Measurements from ENCODE around the gene FBXO42. TPM values are rescaled to one million over a fixed set of nuclear protein-coding genes. Genes with fewer than 3 reads are reported as not detected.
"Not testable (repeated sequence)": the region's sequence is repeated elsewhere in the genome, so short reads cannot be mapped to it uniquely, and the experiment has no call there.

Gene FBXO42
- total RNA-seq, 1 experiment from 2014 or later, result 13.0 TPM

DNA sequence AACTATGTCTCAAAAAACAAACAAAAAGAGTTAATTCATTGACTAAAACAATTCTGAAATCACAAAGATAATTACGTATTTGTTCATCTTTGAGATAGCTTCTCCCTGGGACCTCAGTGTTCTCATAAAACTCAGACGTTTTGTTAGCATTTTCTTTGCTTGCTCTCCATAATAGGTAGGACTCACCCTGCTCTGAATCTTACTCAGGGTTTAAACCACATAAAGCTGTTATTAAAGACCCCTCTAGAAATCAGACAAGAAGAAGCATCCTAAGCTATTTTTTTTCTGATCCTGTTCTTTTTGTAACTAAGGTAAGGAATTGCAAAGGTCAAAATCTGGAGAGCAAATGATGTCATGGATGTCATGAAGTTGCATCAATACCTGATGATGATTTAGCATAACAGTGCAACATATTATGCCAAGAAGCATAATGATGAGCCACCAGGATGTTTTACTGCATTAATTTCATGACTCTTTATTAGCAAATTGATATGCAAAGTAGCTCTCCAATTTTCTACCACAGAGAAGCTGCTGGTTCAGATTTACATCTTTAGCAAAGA lies 2.4 kb downstream of the FBXO42 start:
- ChIA-PET POLR2A (ENCODE audit: unreplicated experiment) (no interaction called here), CTCF (interaction anchor here (0.6 kb wide), 1 partner anchor 13 kb away, joined by 3 read pairs; no protein-coding TSS in a partner anchor)
- DNase-seq, result no peak
- H3K36me3 ChIP-seq (ENCODE audit: low read depth), result no peaks in the 10 kb centered on the region
- H4K20me1 ChIP-seq (ENCODE audit: insufficient read depth), result no peaks in the 10 kb centered on the region
- H3K27ac ChIP-seq, result peak overlapping the region; percentile 80
- peak overlapping the region; percentile 18; the same call in 1 of the 2 replicates for H3K4me3 ChIP-seq
- H3K27me3 ChIP-seq (ENCODE audit: insufficient read depth, low read depth), result no peaks in the 10 kb centered on the region
- intact Hi-C loops (cut with micrococcal nuclease; ENCODE audit: unreplicated experiment), result loop anchor here (1.0 kb wide), 1 partner anchor 16 kb away; no protein-coding TSS in a partner anchor
- no peak overlapping the region for H2AFZ ChIP-seq
- no peaks in the 10 kb centered on the region for H3K9me3 ChIP-seq (ENCODE audit: insufficient read depth, low read depth)
- peak overlapping the region; percentile 85 for H3K4me2 ChIP-seq
- peaks cover 70% of the 10 kb centered on the region for H3K79me2 ChIP-seq (ENCODE audit: low read depth)
- peaks cover 8% of the 10 kb centered on the region; the same call in 1 of the 2 replicates for H3F3A ChIP-seq (ENCODE audit: insufficient read depth, low read depth)
- peaks cover 30% of the 10 kb centered on the region for H3K4me1 ChIP-seq (replicated peaks; ENCODE audit: insufficient read depth)
- no TSS peak for BruUV-seq (replicated peaks)
- H3K9me2 ChIP-seq (ENCODE audit: insufficient read depth), result no peaks in the 10 kb centered on the region
- TF ChIP-seq EZH2 (IDR thresholded peaks at IDR 0.05; ENCODE audit: low read depth), result no peak
- TF ChIP-seq, protein P1, sequence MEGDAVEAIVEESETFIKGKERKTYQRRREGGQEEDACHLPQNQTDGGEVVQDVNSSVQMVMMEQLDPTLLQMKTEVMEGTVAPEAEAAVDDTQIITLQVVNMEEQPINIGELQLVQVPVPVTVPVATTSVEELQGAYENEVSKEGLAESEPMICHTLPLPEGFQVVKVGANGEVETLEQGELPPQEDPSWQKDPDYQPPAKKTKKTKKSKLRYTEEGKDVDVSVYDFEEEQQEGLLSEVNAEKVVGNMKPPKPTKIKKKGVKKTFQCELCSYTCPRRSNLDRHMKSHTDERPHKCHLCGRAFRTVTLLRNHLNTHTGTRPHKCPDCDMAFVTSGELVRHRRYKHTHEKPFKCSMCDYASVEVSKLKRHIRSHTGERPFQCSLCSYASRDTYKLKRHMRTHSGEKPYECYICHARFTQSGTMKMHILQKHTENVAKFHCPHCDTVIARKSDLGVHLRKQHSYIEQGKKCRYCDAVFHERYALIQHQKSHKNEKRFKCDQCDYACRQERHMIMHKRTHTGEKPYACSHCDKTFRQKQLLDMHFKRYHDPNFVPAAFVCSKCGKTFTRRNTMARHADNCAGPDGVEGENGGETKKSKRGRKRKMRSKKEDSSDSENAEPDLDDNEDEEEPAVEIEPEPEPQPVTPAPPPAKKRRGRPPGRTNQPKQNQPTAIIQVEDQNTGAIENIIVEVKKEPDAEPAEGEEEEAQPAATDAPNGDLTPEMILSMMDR (conservative IDR thresholded peaks at IDR 0.05), result no peak

DNA sequence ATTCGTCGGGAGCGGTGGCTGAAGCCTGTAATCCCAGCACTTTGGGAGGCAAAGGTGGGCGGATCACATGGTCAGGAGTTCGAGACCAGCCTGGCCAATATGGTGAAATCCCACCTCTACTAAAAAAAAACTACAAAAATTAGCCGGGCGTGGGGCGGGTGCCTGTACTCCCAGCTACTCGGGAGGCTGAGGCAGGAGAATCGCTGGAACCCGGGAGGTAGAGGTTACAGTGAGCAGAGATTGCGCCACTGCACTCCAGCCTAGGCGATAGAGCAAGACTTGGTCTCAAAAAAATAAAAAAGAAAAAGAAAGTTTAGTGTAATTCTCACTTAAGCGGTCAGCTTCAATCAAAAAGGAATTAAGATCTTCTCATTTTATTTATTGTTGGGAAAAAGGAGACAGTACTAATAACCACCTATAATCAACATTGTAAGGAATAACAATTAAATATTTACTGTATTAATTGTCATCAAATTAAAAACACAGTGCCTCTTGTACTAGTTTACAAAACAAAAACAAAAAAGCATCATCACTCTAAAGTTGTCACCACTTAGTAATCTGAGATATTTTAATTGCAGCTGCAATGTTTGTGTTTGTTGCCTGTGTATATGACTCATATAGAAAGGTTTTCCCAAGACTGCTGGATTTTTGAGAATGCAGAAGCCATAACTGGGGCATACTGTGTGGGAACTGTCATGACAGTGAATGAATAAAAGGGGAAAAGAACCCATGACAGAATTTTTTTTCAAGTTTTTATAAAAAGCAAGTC lies 3.7 kb downstream of the FBXO42 start:
- peaks cover 8% of the 10 kb centered on the region; the same call in 1 of the 2 replicates for H3F3A ChIP-seq (ENCODE audit: insufficient read depth, low read depth)
- H3K27me3 ChIP-seq (ENCODE audit: insufficient read depth, low read depth), result no peaks in the 10 kb centered on the region
- peaks cover 30% of the 10 kb centered on the region for H3K4me1 ChIP-seq (replicated peaks; ENCODE audit: insufficient read depth)
- H4K20me1 ChIP-seq (ENCODE audit: insufficient read depth), result no peaks in the 10 kb centered on the region
- peaks cover 80% of the 10 kb centered on the region for H3K79me2 ChIP-seq (ENCODE audit: low read depth)
- BruUV-seq (replicated peaks), result no TSS peak
- intact Hi-C loops (cut with micrococcal nuclease; ENCODE audit: unreplicated experiment), result loop anchor here (1.0 kb wide), 1 partner anchor 14 kb away; no protein-coding TSS in a partner anchor
- H3K9me3 ChIP-seq (ENCODE audit: insufficient read depth, low read depth), result no peaks in the 10 kb centered on the region
- H3K9me2 ChIP-seq (ENCODE audit: insufficient read depth), result no peaks in the 10 kb centered on the region
- peak overlapping the region; percentile 80 for H3K27ac ChIP-seq
- peak overlapping the region; percentile 85 for H3K4me2 ChIP-seq
- H3K4me3 ChIP-seq, result no peak overlapping the region
- no peaks in the 10 kb centered on the region for H3K36me3 ChIP-seq (ENCODE audit: low read depth)
- peak in 1 of 2 experiments; percentile 84 for DNase-seq
- ChIA-PET CTCF (interaction anchor here (0.5 to 0.9 kb wide), 3 partner anchors 13 to 189 kb away, joined by 3 to 11 read pairs (median 3); no protein-coding TSS in a partner anchor), POLR2A (ENCODE audit: unreplicated experiment) (no interaction called here)
- TF ChIP-seq EZH2 (IDR thresholded peaks at IDR 0.05; ENCODE audit: low read depth), result no peak
- TF ChIP-seq, protein P1 (conservative IDR thresholded peaks at IDR 0.05), result no peak
- no peak overlapping the region for H2AFZ ChIP-seq

DNA sequence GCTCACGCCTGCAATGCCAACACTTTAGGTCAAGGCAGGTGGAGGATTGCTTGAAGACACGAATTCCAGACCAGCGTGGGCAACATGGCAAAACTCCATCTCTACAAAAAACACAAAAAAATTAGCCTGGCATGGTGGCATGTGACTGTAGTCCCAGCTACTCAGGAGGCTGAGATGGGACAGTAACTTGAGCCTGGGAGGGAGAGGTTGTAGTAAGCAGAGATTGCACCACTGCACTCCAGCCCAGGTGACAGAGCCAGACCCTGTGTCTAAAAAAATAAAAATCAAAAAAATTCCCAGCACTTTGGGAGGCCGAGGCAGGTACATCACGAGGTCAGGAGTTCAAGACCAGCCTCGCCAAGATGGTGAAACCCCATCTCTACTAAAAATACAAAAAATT lies 9.0 kb downstream of the FBXO42 start:
- POLR2A ChIA-PET (ENCODE audit: unreplicated experiment); H3K27me3 ChIP-seq (ENCODE audit: insufficient read depth, low read depth); BruUV-seq (replicated peaks); H3F3A ChIP-seq (ENCODE audit: insufficient read depth, low read depth); H2AFZ ChIP-seq; intact Hi-C loops (cut with micrococcal nuclease; ENCODE audit: unreplicated experiment); H3K9me2 ChIP-seq (ENCODE audit: insufficient read depth); H3K4me2 ChIP-seq; DNase-seq; H3K4me3 ChIP-seq; H3K27ac ChIP-seq; CTCF ChIA-PET; H3K9me3 ChIP-seq (ENCODE audit: insufficient read depth, low read depth); H3K36me3 ChIP-seq (ENCODE audit: low read depth); H3K4me1 ChIP-seq (replicated peaks; ENCODE audit: insufficient read depth); H4K20me1 ChIP-seq (ENCODE audit: insufficient read depth): not testable (repeated sequence)
- H3K79me2 ChIP-seq (ENCODE audit: low read depth), result peaks cover 58% of the 10 kb centered on the region

All from PC-9 (cell line).